ENCODE measurements around the gene TAAR2. TPM values are rescaled to one million over a fixed set of nuclear protein-coding genes. Genes with fewer than 3 reads are reported as not detected.

Gene TAAR2
- total RNA-seq: not detected
- long read RNA-seq: 0 reads

GRCh38 chr6:132624175-132624574 lies at the start of gene TAAR2:
TAAR2 (minus strand) TSS chr6:132624275; CDS start chr6:132624275, 0 bp downstream.
- Histone ChIP-seq H3K4me3 (no peak within 1 kb of the TSS), H3K4me1 (no peaks in the 10 kb centered on the region), H3K27me3 (ENCODE audit: low read depth) (no peaks in the 10 kb centered on the region), H3K27ac (no peak within 1 kb of the TSS), H3K36me3 (no peaks in the 10 kb centered on the region), H3K9me3 (peaks cover 6% of the 10 kb centered on the region)
- ATAC-seq: no peak
- DNase-seq: no peak
- no peak for TF ChIP-seq CTCF (IDR thresholded peaks at IDR 0.05)
- intact Hi-C loops (cut with DNase I): no loop called here

- H3K27me3 ChIP-seq (ENCODE audit: low read depth): no peaks in the 10 kb centered on the region
- intact Hi-C loops (cut with DNase I): loop anchor here (10.0 kb wide), 1 partner anchor 91 kb away; no protein-coding TSS in a partner anchor
- ATAC-seq (peak in 1 of 2 donors; percentile 41), DNase-seq (no peak)
- no peaks in the 10 kb centered on the region for H3K36me3 ChIP-seq
- no peak for TF ChIP-seq CTCF (IDR thresholded peaks at IDR 0.05)
- H3K4me1 ChIP-seq: no peaks in the 10 kb centered on the region
- no peak overlapping the region for H3K27ac ChIP-seq
- no peaks in the 10 kb centered on the region for H3K9me3 ChIP-seq
- H3K4me3 ChIP-seq: no peak overlapping the region
Measured at GRCh38 chr6:132673376-132674094, 49.5 kb upstream of the TAAR2 start.

- intact Hi-C loops (cut with DNase I): loop anchor here (10.0 kb wide), 1 partner anchor 94 kb away; no protein-coding TSS in a partner anchor
Measured at GRCh38 chr6:132671295-132671694, 47.2 kb upstream of the TAAR2 start.

GRCh38 chr6:132669690-132670291 lies 45.7 kb upstream of the TAAR2 start:
- intact Hi-C loops (cut with DNase I): loop anchor here (10.0 kb wide), 1 partner anchor 95 kb away; no protein-coding TSS in a partner anchor
- H3K27ac ChIP-seq: no peak overlapping the region
- no peaks in the 10 kb centered on the region for H3K27me3 ChIP-seq (ENCODE audit: low read depth)
- no peaks in the 10 kb centered on the region for H3K9me3 ChIP-seq
- no peak for DNase-seq
- no peak overlapping the region for H3K4me3 ChIP-seq
- no peaks in the 10 kb centered on the region for H3K4me1 ChIP-seq
- TF ChIP-seq CTCF (IDR thresholded peaks at IDR 0.05): peak; percentile 59
- ATAC-seq: peak; percentile 75 to 89
- no peaks in the 10 kb centered on the region for H3K36me3 ChIP-seq

More at GRCh38 chr6:132671295-132671694, 47.2 kb upstream of the TAAR2 start:
- Histone ChIP-seq H3K27ac (no peak overlapping the region), H3K27me3 (ENCODE audit: low read depth) (no peaks in the 10 kb centered on the region), H3K9me3 (no peaks in the 10 kb centered on the region), H3K4me1 (no peaks in the 10 kb centered on the region), H3K36me3 (no peaks in the 10 kb centered on the region), H3K4me3 (no peak overlapping the region)
- no peak for TF ChIP-seq CTCF (IDR thresholded peaks at IDR 0.05)
- no peak for DNase-seq
- ATAC-seq: no peak

- Histone ChIP-seq H3K9me3 (no peaks in the 10 kb centered on the region), H3K4me1 (no peaks in the 10 kb centered on the region), H3K4me3 (no peak overlapping the region), H3K36me3 (no peaks in the 10 kb centered on the region), H3K27ac (no peak overlapping the region), H3K27me3 (ENCODE audit: low read depth) (no peaks in the 10 kb centered on the region)
- no peak for DNase-seq
- intact Hi-C loops (cut with DNase I): no loop called here
- ATAC-seq: no peak
- no peak for TF ChIP-seq CTCF (IDR thresholded peaks at IDR 0.05)
Measured at GRCh38 chr6:132666118-132666517, 42.0 kb upstream of the TAAR2 start.

Data from lower lobe of right lung (tissue), 2 donors.